Measurements from ENCODE around the gene STX1A.
"Not testable (repeated sequence)": the region's sequence is repeated elsewhere in the genome, so short reads cannot be mapped to it uniquely, and the experiment has no call there.

STX1A gene

DNA sequence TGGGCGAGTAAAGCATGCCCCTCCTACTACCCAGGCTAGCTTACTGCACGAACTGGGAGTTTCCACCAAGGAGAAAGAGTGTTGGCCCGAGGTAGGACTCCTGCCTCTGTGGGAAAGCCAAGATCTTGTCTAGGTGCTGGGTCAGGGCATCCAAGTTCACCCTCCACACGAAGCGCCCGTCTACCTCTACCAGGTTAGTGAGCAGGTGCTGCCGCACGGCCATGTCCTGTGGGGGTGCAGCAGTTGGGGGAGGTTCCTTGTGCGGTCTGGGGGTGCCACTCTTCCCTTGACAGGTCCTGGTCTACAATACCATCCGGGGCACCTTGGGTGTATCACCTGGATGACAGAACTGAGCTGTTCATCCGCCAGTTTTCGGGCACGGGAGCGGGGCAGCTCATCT lies 17.4 kb upstream of the STX1A start:
- DNase-seq (ENCODE audit: low spot score): no peak
- no peak for FAIRE-seq

DNA sequence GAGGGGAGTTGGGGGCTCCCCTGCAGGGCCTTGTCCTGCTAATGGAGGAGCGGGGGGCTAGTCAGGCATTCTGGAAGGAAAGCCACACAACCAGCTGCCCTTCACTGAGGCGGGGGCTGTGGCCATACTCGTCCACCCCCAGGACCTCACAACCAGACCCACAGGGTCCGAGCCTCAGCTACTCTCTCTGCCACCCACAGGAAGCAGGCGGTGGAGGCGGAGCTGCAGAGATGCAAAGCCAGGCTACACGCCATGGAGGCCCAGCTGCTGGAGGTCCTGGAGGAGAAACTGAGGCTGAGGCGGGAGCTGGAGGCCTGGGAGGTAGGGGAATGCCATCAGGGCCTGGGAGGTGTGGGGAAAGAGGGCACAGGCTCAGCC lies 16.0 kb upstream of the STX1A start:
- no peak for FAIRE-seq
- DNase-seq (ENCODE audit: low spot score): no peak

DNA sequence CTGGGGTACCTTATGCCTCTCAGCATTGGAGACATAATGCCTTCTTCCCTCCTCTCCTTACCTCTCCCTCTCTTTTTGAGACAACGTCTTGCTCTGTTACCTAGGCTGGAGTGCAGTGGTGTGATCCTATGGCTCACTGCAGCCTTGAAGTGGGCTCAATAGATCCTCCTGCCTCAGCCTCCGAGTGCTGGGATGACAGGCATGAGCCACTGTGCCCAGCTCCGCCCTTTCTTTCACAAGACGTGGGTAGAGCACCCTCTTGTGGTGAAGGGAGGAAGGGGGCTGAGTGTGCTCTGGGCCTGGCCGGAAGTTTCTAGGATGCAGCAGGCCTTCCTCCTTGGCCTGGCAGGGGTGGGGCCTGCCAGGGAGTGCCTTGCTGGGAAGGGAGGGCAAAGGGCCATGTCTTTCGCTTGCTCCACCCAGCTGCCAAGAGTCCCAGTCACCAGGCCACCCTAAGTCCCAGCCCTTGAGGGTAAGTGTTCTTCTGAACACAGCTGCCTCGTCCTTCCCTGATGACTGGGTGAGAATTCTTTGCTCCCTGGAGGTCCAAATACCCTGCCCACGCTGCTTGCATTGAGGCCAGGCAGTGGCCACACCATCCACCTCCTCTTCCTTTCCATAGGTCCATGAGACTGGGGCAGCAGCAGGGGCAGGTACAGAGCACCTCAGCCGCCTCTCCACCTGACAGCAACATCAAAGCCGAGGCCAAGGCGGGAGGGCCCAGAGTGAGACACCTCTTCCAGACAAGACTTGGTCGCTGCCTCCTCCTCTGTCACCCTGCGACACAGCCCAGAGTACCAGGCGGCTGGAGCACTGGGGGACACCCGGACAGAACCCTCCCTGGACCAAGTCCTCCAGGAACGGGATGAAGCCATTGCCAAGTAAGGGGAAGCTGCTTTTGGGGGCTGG lies 15.4 kb upstream of the STX1A start:
- peak; percentile 91 for DNase-seq (ENCODE audit: low spot score)
- peak; percentile 76 for FAIRE-seq

DNA sequence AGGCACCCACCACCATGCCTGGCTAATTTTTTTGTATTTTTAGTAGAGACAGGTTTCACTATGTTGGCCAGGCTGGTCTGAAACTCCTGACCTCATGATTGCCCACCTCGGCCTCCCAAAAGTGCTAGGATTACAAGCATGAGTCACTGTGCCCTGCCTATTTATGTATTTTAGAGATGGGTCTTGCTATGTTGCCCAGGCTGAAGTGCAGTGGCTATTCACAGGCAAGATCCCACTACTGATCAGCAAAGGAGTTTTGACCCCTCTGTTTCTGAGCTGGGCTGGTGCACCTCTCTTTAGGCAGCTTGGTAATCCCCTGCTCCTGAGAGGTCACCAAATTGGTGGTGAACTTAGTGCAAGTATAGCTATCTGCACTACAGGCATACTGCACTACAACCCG lies 12.9 kb upstream of the STX1A start:
- DNase-seq (ENCODE audit: low spot score) (no peak), FAIRE-seq (no peak)

DNA sequence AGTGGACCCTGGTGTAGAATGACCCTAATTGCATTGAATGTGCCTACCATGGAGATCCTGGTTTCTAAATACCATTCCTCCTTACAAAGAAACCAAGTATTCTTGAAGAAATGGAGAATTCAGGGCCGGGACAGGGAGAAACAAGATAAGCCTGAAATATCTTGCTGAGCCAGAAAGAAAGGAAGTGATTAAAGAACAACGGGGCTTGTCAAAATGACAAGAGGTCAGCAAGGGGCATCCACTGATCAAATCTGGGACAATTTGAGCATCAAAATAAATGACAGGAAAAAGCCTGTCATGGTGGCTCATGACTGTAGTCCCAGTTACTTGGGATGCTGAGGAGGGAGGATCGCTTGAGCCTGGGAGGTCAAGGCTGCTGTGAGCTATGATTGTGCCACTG lies 11.0 kb upstream of the STX1A start:
- DNase-seq (ENCODE audit: low spot score) (no peak), FAIRE-seq (no peak)

DNA sequence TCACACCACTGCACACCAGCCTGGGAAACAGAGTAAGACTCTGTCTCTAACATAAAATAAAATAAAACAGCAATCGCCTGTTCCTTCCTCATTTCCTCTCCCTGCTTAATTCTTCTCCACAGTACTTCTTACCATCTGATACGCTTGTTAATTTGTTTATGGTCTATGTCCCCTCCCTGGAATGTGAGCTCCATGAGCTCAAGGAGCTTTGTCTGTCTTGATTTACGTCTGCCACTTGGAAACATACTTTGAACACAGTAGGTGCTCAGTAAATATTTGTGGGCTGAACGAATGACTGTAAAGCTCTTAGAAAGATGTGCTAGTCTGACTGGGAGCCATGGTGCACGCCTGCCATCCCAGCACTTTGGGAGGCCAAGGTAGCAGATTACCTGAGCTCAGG lies 9.1 kb upstream of the STX1A start:
- FAIRE-seq: no peak

DNA sequence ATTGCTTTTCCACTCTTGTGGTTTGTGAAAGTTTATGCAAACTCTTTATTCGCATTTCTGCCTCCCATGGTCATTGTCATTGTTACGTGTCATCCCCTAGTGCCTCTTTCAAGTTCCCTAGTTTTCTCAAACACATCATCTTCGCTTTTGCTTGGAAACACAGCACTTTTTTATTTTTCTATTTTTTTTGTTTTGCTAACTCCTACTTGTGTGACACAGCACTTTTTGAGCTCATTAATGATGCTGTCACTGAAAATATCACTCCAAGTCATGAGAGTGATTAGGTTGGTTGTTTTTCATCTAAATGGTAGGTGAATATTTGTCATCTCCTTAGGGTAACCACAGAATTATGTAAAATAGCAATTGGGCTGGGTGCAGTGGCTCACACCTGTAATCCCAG lies 8.5 kb upstream of the STX1A start:
- FAIRE-seq (no peak), DNase-seq (ENCODE audit: low spot score) (no peak)

More for the DNA sequence above, 9.1 kb upstream of the STX1A start:
- DNase-seq (ENCODE audit: low spot score): no peak

DNA sequence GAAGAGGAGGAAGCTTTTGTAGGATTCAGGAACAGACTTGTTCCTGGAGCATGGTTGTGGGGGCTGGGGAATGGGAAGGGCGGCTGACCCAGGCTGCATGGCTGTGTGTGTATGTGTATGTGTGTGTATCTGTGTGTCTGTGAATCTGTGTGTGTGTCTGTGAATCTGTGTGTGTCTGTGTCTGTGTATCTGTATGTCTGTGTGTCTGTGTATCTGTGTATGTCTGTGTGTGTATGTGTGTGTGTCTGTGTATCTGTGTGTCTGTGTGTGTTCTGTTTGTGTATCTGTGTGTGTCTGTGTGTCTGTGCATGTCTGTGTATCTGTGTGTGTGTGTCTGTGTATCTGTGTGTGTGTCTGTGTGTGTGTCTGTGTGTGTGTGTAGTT lies 6.6 kb upstream of the STX1A start:
- DNase-seq (ENCODE audit: low spot score) (no peak), FAIRE-seq (peak; percentile 48)

DNA sequence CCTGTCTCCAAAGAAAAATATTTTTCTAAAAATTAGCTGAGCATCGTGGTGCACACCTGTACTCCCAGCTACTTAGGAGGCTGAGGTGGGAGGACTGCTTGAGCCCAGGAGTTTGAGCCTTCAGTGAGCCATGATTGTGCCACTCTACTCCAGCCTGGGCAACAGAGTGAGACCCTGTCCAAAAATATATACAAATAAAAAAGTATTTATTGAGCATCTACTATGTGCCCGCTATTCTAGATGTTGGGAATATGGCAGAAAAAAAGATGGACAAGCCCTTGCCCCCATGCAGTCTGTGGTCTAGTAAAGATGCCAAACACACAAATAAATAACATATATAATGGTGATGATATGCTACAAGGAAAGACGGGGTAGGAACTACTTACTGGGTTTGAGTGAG lies 4.3 kb upstream of the STX1A start:
- FAIRE-seq (no peak), DNase-seq (ENCODE audit: low spot score) (no peak)

DNA sequence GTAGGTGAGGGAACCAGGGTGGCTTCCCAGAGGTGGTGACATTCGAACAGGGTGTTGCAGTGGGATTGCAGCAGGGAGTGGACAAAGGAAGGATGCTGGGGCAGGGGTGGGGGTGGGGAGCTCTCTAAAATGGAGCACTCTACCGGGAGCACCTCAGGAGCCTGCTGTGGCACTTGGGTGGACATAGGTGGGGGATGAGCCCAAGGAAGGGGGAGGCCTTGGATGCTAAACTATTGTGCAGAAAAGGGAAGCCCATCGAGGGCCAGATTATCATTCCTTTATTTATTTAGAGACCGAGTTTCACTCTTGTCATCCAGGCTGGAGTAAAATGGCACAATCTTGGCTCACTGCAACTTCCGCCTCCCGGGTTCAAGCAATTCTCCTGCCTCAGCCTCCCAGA lies 3.3 kb upstream of the STX1A start:
- no peak for FAIRE-seq

DNA sequence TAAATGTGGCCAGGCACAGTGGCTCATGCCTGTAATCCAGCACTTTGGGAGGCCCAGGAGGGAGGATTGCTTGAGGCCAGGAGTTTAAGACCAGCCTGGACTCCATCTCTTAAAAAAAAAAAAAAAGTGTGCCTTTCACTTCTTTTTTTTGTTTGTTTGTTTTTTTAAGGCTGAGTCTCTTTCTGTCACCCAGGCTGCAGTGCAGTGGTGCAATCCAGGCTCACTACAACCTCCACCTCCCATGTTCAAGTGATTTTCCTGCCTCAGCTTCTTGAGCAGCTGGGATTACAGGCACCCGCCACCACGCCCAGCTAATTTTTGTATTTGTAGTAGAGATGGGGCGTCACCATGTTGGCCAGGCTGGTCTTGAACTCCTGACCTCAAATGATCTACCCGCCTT lies 2.7 kb upstream of the STX1A start:
- not testable (repeated sequence) for DNase-seq (ENCODE audit: low spot score); FAIRE-seq

More for the DNA sequence above, 3.3 kb upstream of the STX1A start:
- DNase-seq (ENCODE audit: low spot score): no peak

DNA sequence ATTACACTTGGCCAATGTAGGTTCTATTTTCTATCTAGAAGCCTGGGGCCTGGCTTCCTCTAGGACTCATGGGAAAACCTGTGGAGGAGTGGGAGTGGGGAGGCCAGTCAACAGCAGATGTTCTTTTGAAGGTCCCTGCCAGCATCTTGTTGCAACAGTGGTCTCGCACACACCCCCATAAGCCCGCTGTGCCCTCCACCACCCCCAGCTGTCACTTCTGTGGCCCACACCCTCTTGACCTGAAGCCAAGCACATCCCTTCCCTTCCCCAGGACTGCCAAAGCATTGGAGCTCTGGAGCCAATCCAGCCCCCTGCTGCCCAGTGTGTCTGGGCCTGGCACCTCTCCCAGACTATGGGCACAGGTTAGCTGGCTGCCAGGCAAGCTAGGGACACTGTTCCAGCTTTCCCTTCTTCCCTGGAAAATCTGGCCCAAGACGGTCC lies 1.9 kb upstream of the STX1A start:
- DNase-seq (ENCODE audit: low spot score): no peak
- FAIRE-seq: no peak

DNA sequence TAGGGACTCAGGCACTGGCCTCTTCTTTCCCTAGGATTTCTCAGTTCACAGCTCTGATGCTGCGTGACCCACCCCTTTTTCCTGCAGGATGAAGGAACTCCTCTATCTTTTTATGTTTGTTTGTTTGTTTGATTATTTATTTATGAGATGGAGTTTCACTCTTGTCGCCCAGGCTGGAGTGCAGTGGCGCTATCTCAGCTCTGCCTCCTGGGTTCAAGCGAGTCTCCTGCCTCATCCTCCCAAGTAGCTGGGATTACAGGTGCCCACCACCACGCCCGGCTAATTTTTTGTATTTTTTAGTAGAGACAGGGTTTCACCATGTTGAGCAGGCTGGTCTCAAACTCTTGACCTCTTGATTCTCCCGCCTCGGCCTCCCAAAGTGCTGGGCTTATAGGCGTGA lies 974 bp upstream of the STX1A start:
- FAIRE-seq; DNase-seq (ENCODE audit: low spot score): not testable (repeated sequence)

DNA sequence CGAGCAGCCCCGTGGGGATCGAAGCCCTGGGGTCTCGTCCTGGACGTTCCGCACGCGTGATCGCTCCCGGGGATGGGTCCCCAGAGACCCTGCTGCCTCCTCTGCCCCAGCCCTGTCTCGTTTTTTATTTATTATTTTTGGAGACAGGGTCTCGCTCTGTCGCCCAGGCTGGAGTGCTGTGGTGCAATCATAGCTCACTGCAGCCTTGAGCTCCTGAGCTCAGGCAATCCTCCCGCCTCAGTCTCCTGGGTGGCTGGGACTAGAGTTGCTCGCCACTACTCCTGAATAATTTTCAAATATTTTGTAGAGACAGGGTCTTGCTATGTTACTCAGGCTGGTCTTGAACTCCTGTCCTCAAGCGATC lies 319 bp upstream of the STX1A start:
- no peak for FAIRE-seq

DNA sequence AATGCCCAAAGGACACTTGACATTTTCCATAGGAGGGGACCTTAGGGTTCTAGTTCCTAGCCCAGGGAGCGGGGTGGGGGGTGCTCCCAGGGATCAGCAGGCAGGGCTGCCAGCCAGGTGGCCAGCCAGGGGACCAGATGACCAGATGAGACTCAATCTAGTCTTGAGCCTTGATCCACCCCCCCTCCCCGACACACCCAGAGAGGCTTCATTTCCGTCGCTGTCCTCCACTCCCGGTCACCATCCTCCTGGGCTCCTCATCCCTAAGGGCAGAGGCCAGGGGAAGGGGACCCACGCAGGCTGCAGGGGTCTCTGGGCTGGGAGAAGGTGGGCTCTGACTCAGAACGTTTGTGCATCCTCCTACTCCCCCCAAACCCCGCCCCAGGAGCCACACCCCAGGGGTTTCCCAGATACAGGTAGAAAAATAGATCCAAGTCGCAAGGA lies 1.0 kb downstream of the STX1A start:
- DNase-seq (ENCODE audit: low spot score) (no peak), FAIRE-seq (no peak)

More for the DNA sequence above, 319 bp upstream of the STX1A start:
- DNase-seq (ENCODE audit: low spot score): no peak

DNA sequence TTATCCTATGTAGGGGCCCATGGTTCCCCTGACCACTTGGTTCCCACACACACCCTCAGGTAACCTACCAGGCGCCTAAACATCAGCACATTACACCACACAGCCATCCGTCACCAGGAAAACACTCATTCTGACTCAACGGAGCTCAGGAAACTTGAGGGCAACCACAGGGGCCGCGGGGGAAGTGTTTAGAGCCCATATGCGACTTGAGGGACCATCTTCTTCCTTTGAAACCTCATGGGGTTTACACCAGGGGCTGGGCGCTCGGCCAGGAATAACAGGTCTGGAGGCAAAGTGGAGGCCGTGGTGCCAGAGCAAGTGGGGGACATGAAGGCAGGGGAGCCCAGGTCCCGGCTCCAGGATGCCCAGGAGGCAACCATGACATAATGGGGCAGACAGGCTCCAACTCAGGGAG lies 1.5 kb downstream of the STX1A start:
- FAIRE-seq (no peak), DNase-seq (ENCODE audit: low spot score) (peak; percentile 59)

DNA sequence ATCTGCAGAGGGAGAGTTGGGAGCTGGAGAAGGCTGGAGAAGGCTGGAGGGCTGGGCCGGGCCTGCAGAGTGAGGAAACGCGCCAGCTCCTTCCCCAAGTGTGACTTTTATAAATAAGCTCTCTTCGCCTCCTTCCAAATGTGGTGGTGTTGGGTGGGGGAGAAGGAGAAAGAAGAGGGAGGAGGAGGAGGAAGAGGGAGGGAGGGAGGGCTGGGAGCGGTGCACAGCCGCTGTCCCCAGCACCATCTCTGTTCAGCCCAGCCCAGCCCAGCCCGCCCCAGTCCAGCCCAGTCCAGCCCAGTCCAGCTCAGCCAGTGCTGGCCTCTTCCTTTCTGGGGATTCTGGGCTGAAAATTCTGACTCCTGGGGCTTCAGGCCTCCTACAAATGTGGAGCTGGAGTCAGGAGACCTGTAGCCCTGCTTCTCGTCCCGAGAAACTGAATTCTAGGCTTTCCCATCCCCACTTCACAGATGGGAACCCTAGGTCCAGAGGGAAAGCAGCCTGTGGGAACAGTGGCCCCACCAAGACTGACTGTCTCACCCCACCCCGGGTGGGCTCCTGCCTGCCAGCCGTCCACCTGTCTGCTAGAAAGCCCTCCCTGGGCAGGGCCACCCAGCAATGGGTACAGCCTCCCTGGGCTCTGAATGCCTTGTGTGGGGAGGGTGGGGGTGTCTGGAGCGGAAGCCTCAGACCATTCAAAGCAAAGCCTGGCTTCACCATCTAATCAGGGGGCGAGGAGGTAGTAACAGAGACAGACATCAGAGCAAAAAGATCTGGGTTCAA lies 2.3 kb downstream of the STX1A start:
- DNase-seq (ENCODE audit: low spot score): no peak
- FAIRE-seq: no peak

DNA sequence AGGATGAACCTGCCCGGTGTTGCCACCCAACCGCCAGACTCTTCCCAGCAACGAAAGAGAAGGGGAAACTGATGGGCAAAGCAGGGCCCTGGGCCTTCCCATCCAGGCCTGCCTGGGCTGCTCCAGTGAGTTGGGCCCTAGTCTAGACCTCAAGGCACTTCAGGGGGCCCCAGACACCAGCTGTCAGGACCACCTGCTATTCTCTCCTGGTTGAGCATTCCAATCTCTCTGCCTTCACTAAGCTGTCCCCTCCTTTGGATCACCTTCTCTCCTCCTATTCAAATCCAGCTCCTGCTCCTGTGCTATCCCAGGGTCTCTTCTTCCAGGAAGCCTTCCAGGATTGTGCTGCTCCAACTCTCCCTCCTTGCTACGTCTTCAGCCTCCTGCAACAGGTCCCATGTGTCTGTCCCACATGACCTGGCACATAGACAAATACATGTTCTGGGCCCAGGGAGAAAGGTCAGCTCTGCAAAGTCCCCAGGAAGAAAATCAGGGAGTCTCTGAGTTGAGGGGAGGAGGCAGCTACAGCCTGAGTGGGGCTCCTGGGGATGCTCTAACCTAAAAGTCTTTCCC lies 3.1 kb downstream of the STX1A start:
- DNase-seq (ENCODE audit: low spot score): no peak
- no peak for FAIRE-seq

DNA sequence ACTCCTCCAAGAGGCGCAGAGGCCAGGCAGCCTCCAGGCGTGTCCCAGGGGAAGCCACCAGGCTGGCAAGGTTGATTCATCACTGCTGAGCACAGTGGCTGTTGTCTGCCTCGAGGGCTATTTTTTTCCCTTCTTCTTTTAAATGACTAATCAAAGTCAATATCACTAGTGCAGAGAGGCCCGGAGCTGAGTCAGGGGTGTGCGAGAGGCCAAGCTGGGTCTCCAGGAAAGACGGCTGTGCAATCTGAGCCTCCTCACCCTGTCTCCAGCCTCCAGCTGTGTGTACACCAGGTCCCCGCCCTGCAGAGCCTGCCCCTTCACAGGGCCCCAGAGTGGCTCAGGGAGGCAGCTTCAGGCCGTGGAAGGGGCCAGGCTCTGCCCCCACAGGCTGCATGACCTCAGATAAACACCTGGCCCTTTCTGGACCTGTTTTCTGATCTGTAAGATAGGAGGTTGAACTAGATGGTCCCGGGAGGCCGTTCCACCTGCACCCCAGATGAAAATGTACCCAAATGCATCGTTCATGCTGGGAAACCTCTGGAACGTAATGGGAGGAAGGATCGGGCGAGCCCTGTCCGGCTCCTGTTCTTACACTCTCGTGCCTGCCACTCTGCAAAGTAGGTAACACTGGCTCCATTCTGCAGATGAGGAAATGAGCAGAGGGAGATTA lies 3.7 kb downstream of the STX1A start:
- DNase-seq (ENCODE audit: low spot score): peak; percentile 94
- peak; percentile 90 for FAIRE-seq

DNA sequence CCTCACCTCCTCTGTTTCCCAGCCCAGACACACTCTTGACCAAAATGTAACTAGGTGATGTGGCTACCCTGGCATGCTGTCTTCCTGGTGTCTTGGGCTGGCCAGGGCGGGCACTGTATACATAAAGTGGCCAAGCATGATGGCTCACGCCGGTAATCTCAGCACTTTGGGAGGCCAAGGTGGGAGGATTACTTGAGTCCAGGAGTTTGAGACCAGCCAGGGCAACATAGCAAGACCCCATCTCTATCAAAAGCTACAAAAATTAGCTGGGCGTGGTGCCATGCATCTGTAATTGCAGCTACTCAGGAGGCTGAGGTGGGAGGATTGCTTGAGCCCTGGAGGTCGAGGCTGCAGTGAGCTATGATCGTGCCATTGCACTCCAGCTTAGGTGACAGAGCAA lies 6.2 kb downstream of the STX1A start:
- not testable (repeated sequence) for FAIRE-seq; DNase-seq (ENCODE audit: low spot score)

DNA sequence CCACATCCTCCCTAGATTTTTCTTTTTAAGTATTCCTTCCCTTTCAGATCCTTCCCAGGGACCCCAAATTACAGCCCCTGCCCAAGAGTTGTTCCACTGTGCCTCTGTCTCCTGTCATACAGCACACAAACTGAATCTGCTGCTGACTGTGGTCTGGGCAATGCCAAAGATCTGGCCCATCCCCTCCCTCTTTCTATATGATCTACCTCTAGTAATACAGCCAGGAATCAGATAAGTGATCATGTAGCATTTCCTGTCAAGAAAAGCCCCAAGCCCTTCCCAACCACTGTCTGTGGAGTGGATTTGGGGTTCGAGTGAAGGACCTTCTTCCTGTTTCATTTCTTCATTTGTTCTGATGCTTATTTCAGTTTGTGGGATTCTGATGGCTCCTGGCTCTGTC lies 6.7 kb downstream of the STX1A start:
- FAIRE-seq (no peak), DNase-seq (ENCODE audit: low spot score) (no peak)

Data from urothelium cell line (cell line).